ENCODE results near the gene IL10RB.
"Not testable (repeated sequence)": the region's sequence is repeated elsewhere in the genome, so short reads cannot be mapped to it uniquely, and the experiment has no call there.

Gene IL10RB

GRCh38 chr21:33314111-33314510 lies 47.9 kb downstream of the IL10RB start:
- H3K4me3 ChIP-seq (replicated peaks; ENCODE audit: low read depth, low read length): no peak overlapping the region
- DNase-seq (ENCODE audit: extremely low read depth, low read depth): no peak
- TF ChIP-seq CTCF (IDR thresholded peaks at IDR 0.05; ENCODE audit: low read depth, low read length, missing control alignments): no peak

GRCh38 chr21:33315946-33316710 lies 50.0 kb downstream of the IL10RB start:
- TF ChIP-seq CTCF (IDR thresholded peaks at IDR 0.05; ENCODE audit: low read depth, low read length, missing control alignments): no peak
- H3K4me3 ChIP-seq (replicated peaks; ENCODE audit: low read depth, low read length): no peak overlapping the region
- no peak for DNase-seq (ENCODE audit: extremely low read depth, low read depth)

GRCh38 chr21:33317145-33317544 lies 51.0 kb downstream of the IL10RB start:
- TF ChIP-seq CTCF (IDR thresholded peaks at IDR 0.05; ENCODE audit: low read depth, low read length, missing control alignments): no peak
- H3K4me3 ChIP-seq (replicated peaks; ENCODE audit: low read depth, low read length): no peak overlapping the region
- DNase-seq (ENCODE audit: extremely low read depth, low read depth): no peak

- no peak for TF ChIP-seq CTCF (IDR thresholded peaks at IDR 0.05; ENCODE audit: low read depth, low read length, missing control alignments)
- DNase-seq (ENCODE audit: extremely low read depth, low read depth): no peak
- H3K4me3 ChIP-seq (replicated peaks; ENCODE audit: low read depth, low read length): no peak overlapping the region
Measured at GRCh38 chr21:33317786-33318486, 51.8 kb downstream of the IL10RB start.

GRCh38 chr21:33321005-33321404 lies 54.8 kb downstream of the IL10RB start:
- not testable (repeated sequence) for DNase-seq (ENCODE audit: extremely low read depth, low read depth)

GRCh38 chr21:33323610-33324009 lies 57.4 kb downstream of the IL10RB start:
- not testable (repeated sequence) for H3K4me3 ChIP-seq (replicated peaks; ENCODE audit: low read depth, low read length); DNase-seq (ENCODE audit: extremely low read depth, low read depth)

More at GRCh38 chr21:33321005-33321404, 54.8 kb downstream of the IL10RB start:
- not testable (repeated sequence) for H3K4me3 ChIP-seq (replicated peaks; ENCODE audit: low read depth, low read length)

- H3K4me3 ChIP-seq (replicated peaks; ENCODE audit: low read depth, low read length): peak within 1 kb of the TSS; percentile 94
- TF ChIP-seq CTCF (IDR thresholded peaks at IDR 0.05; ENCODE audit: low read depth, low read length, missing control alignments): no peak
- DNase-seq (ENCODE audit: extremely low read depth, low read depth): peak; percentile 86
Measured at GRCh38 chr21:33324291-33325221, 58.4 kb downstream of the IL10RB start, which contains the start of gene IFNAR1. TSS of gene IFNAR1 (plus strand) at chr21:33324970. CDS start at chr21:33325056, 86 bp downstream.
